Measurements from ENCODE around the gene OTUB2.

DNA sequence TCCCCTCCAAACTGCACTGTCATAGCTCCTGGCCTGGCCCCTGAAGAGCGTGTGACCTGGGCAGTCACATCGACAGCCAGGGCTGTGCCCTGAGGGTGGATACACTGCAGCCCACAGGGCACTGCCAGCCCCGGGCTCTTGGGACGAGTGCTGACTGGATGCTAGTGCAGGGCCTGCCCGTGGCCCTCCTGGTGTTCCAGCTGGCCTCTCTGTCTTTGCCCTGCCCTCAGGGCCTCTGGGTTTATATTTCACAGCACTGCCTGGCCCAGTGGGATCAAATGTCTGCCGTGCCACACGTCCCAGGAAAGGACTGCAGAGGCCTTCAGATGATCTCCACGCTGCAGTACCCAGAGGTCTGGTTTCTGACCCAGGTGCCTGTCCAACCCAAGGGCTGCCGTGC, 39.2 kb upstream of the OTUB2 start:
- TF ChIP-seq, protein P1, sequence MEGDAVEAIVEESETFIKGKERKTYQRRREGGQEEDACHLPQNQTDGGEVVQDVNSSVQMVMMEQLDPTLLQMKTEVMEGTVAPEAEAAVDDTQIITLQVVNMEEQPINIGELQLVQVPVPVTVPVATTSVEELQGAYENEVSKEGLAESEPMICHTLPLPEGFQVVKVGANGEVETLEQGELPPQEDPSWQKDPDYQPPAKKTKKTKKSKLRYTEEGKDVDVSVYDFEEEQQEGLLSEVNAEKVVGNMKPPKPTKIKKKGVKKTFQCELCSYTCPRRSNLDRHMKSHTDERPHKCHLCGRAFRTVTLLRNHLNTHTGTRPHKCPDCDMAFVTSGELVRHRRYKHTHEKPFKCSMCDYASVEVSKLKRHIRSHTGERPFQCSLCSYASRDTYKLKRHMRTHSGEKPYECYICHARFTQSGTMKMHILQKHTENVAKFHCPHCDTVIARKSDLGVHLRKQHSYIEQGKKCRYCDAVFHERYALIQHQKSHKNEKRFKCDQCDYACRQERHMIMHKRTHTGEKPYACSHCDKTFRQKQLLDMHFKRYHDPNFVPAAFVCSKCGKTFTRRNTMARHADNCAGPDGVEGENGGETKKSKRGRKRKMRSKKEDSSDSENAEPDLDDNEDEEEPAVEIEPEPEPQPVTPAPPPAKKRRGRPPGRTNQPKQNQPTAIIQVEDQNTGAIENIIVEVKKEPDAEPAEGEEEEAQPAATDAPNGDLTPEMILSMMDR (IDR thresholded peaks at IDR 0.05), result no peak
- TF ChIP-seq POLR2AphosphoS5 (IDR thresholded peaks at IDR 0.05) (no peak), POLR2A (IDR thresholded peaks at IDR 0.05) (no peak)
